HG03460 (cell line): ENCODE results near the gene NAALADL2.
"Not testable (repeated sequence)": the region's sequence is repeated elsewhere in the genome, so short reads cannot be mapped to it uniquely, and the experiment has no call there.

Experiments
- ATAC-seq: cut with Tn5 transposase; IDR thresholded peaks from one replicate; pipeline ENCODE4 v1.9.1; 2021; ENCODE audit not compliant: unreplicated experiment

Gene NAALADL2

GRCh38 chr3:175404621-175405020 is 545.5 kb downstream of the NAALADL2 start:
- no peak for ATAC-seq

DNA sequence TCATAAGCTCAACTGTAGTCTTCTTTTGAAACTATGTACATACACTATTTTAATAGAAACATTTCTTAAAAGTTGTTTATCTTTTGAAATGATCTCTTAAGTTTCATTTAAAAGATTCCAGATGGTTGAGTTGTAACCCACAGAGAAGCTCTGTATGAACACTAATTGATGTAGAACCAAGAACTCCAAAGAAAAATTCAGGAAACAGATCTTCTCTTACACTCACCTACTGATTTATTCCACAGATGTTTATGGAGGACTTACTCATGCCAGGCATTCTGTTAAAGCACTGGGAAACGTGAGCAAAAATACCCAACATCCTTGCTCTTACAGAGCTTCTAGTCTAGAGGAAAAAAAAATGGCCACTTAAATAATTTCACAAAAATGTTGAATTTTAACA is 551.1 kb downstream of the NAALADL2 start:
- no peak for ATAC-seq

- no peak for ATAC-seq
These were observed 552.3 kb downstream of the NAALADL2 start for GRCh38 chr3:175411405-175411804.

DNA sequence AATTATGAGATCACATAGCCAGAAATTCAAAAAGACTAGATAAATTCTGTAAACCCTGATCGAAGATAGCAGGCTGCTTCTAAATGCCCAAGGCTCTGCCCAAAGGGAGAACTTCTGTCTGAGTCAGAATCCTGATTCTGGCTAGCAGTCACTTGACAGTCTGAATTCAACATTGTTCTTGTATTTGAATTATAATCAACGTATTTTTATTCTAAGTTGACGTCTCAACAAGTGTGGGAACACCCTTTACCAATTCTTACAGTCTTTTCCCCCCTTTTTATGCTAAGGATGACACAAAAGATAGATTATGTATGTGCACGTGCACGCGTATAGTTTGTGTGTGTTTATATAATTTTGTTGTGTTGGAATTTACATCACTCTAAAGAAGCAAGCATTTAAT is 552.8 kb downstream of the NAALADL2 start:
- no peak for ATAC-seq

DNA sequence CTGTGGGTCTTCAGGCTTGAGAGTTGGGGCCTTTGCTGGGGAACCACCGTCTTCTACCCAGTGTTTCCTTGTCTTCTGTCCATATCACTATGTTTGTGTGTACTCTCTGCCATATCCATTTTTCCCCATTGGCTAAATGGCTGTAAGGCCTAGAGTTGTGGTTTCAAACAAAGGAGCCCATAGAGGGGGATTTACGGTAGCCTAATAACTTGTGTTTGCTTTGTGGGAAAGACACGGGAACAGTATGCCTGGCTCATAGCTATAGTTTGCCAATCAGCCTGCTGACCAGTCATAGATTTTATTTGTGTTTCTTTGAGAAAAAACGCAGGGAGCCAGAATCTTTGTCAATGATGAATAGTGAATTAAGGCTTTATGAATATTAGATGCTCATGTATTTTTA is 554.8 kb downstream of the NAALADL2 start:
- ATAC-seq = no peak

- ATAC-seq = no peak
These were observed 557.5 kb downstream of the NAALADL2 start for GRCh38 chr3:175416600-175416999.

- no peak for ATAC-seq
These were observed 558.3 kb downstream of the NAALADL2 start for GRCh38 chr3:175417426-175417825.

DNA sequence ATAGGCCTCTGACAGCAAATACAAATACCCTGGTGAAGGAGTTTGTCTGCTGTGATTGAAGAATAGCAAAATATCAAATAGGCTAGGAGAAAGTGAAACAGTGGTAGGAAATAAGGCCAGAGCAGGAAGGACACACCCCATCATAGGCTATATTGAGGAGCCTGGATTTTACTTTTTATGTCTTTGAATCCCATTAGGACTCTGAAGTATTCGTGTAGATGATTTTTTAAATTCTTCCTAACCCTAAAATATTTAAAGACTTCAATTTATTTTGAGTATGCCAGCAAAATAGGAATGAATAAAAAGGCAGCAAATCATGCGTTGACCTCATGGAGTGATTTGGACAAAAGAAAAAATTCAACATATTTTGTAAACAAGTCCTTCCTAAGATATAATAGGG is 562.8 kb downstream of the NAALADL2 start:
- ATAC-seq = no peak

GRCh38 chr3:175422744-175423143 is 563.6 kb downstream of the NAALADL2 start:
- ATAC-seq = no peak

DNA sequence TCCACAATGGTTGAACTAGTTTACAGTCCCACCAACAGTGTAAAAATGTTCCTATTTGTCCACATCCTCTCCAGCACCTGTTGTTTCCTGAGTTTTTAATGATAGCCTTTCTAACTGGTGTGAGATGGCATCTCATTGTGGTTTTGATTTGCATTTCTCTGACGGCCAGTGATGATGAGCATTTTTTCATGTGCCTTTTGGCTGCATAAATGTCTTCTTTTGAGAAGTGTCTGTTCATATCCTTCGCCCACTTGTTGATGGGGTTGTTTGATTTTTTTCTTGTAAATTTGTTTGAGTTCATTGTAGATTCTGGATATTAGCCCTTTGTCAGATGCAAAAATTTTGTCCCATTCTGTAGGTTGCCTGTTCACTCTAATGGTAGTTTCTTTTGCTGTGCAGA is 564.7 kb downstream of the NAALADL2 start:
- not testable (repeated sequence) for ATAC-seq

GRCh38 chr3:175426805-175427204 is 567.7 kb downstream of the NAALADL2 start:
- no peak for ATAC-seq

GRCh38 chr3:175428466-175428865 is 569.3 kb downstream of the NAALADL2 start:
- no peak for ATAC-seq

DNA sequence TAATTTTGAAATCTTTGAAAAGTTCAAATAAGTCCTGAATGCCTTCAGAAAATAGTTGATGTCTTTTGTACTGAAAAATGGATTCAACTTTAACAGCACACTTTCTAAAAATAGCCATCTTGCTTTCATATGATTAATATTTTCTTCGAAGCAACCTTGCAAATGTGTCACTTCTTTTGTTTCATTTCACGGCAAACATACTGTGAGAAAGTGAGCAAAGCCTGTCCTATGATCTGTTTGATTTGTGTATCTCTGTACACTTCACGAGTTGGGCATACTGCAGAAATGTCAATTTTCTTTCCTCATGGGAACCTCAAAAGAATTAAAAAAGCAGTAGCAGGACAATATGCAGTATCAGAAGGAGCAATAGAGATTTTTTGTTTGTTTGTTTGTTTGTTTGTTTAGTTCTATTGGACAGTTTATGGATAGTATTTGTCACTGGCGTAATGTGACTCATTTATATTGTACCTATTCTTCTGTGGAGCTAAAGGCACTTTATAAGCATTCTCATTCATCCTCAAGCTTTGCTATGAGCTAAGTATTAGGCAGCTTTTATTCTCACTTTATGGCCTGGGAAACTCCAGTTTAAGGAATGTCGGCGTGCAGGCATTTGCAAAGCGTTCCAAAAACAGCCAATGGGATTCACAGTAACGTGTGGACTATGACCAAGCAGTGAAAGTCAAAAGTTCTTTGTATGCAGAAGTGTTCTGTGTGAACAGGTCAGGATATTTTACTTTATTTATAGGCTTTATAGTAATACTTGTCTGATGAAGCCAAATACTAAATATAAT is 572.0 kb downstream of the NAALADL2 start:
- ATAC-seq = no peak

- ATAC-seq = no peak
These were observed 573.4 kb downstream of the NAALADL2 start for GRCh38 chr3:175432376-175433025.

DNA sequence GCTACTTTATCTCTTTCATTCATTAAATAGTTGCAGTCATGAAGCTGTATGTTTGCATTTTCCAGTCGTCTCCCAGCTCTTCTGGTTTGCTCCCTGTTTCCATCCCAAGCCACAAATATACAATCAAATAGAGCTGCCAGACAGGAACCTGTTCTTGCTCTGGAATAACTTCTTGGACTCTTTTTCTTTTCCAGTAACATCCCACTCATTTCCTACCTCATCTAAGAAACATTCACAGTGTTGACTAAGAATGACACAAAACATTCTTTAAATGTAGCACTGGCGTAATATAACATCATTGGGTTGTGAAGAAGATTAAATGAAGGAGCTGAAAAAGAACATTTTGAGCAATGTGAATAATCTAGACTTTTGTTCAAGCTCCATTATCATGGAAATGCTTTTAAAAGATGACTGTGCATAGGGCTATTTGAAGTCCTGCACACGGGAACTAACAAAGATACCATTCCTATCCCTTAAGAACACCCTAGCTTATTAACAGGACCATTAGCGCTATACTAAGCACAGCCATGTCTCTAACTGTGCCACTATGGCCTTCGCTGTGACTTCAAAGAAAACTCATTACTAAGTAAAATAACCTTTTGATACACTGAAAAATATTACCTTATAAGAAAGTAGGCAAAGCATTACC is 574.0 kb downstream of the NAALADL2 start:
- ATAC-seq = no peak

DNA sequence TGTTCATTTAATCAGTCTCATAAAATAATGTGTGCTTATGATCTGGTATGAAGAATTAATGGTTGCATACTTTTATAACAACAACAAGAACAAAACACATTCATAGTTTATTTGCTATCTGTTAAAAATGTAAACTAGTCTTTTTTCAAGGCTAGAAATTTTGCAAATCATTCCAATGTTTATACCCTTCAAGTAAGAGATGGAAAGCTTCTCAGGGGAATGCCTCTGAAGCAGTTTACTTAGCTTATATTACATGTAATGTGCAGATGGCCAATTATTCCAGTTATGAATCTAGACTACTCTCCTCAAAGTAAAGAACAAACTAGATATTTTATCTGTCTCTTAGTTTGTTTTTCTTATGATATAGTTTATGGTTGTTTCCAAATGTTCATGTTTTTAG is 575.4 kb downstream of the NAALADL2 start:
- no peak for ATAC-seq

GRCh38 chr3:175443682-175444081 is 584.5 kb downstream of the NAALADL2 start:
- no peak for ATAC-seq

- no peak for ATAC-seq
These were observed 586.6 kb downstream of the NAALADL2 start for GRCh38 chr3:175445741-175446140.

GRCh38 chr3:175447521-175447920 is 588.4 kb downstream of the NAALADL2 start:
- no peak for ATAC-seq

DNA sequence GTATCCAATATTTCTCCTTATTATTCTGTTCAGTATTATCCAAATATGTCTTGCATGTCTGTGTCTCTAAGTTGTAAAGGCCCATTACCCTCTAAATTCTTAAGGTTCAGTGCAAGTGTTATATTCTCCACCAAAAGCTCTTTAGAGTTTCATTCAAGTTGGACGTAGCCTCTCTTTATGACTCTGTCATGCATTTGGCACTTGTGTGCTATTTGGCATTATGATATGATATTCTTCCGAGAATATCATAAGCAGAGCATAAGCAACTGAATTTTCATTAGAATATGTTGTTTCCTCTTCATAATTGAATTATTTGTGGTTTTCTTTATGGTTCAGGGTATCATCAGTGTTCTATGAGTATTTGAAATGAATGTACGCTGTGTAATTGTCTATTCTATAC is 594.2 kb downstream of the NAALADL2 start:
- no peak for ATAC-seq

- no peak for ATAC-seq
These were observed 597.3 kb downstream of the NAALADL2 start for GRCh38 chr3:175456466-175456865.

- ATAC-seq = no peak
These were observed 598.2 kb downstream of the NAALADL2 start for GRCh38 chr3:175457301-175457700.
